DOHH2 (cell line): Measurements from ENCODE around the gene EYA2.

Experiments
- H3F3A ChIP-seq: fragments of 200-600 bp; sonication (generic), shearing (Covaris generic); 2 replicates; pipeline ENCODE4 v1.6.0; 2016; ENCODE audit warnings: antibody characterized with exemption, mild to moderate bottlenecking; ENCODE audit not compliant: control insufficient read depth, insufficient read depth
- H3K27ac ChIP-seq: fragments of 200-600 bp; sonication (generic); 2 replicates; pipeline ENCODE4 v1.5.1; 2014; ENCODE audit warnings: low read depth, mild to moderate bottlenecking, low read length, moderate library complexity
- H3K27me3 ChIP-seq: fragments of 200-600 bp; sonication (generic); 2 replicates; pipeline ENCODE4 v1.6.1; 2014; ENCODE audit warnings: mild to moderate bottlenecking, low read length, mixed read lengths; ENCODE audit not compliant: control insufficient read depth
- H3K36me3 ChIP-seq: fragments of 200-600 bp; sonication (generic); 2 replicates; pipeline ENCODE4 v1.6.1; 2014; ENCODE audit warnings: mild to moderate bottlenecking, low read length, moderate library complexity, mixed read lengths; ENCODE audit not compliant: control insufficient read depth
- H3K4me1 ChIP-seq: fragments of 200-600 bp; sonication (generic); 2 replicates; pipeline ENCODE4 v1.6.1; 2014; ENCODE audit warnings: mild to moderate bottlenecking, low read length, mixed read lengths; ENCODE audit not compliant: control insufficient read depth
- H3K4me2 ChIP-seq: fragments of 200-600 bp; sonication (generic); 2 replicates; pipeline ENCODE4 v1.6.0; 2014; ENCODE audit warnings: mild to moderate bottlenecking, low read length, moderate library complexity
- H3K4me3 ChIP-seq: fragments of 200-600 bp; sonication (generic); 2 replicates; pipeline ENCODE4 v1.5.1; 2014; ENCODE audit warnings: mild to moderate bottlenecking, low read length, mixed read lengths
- H3K79me2 ChIP-seq: fragments of 200-600 bp; sonication (generic); 2 replicates; pipeline ENCODE4 v1.6.1; 2014; ENCODE audit warnings: mild to moderate bottlenecking, low read length, mixed read lengths; ENCODE audit not compliant: control insufficient read depth
- H3K9me2 ChIP-seq: fragments of 200-600 bp; sonication (generic); replicated peaks from 2 replicates; pipeline ENCODE4 v1.6.1; 2014; ENCODE audit warnings: mild to moderate bottlenecking, low read length, mixed read lengths; ENCODE audit not compliant: control insufficient read depth
- H3K9me3 ChIP-seq: fragments of 200-600 bp; sonication (generic); 2 replicates; pipeline ENCODE4 v1.6.1; 2014; ENCODE audit warnings: antibody characterized with exemption, low read length, mixed read lengths; ENCODE audit not compliant: control insufficient read depth, insufficient read depth
- H4K20me1 ChIP-seq: fragments of 200-600 bp; sonication (generic); 2 replicates; pipeline ENCODE4 v1.6.0; 2014; ENCODE audit warnings: low read depth, mild to moderate bottlenecking, antibody characterized with exemption, low read length, moderate library complexity; ENCODE audit not compliant: control insufficient read depth, insufficient read depth
- EZH2phosphoT487 ChIP-seq: fragments of 200-600 bp; sonication (generic); IDR thresholded peaks from 2 replicates; pipeline ENCODE4 v1.6.1; 2017; ENCODE audit warnings: borderline replicate concordance, mild to moderate bottlenecking, antibody characterized with exemption, low read length, moderate library complexity, mixed read lengths
- TF ChIP-seq, protein P1 (sequence below): fragments of 200-600 bp; sonication (generic); IDR thresholded peaks from one replicate; pipeline ENCODE4 v1.5.1; 2014; ENCODE audit warnings: antibody characterized with exemption, mild to moderate bottlenecking, low read depth, low read length; ENCODE audit not compliant: poor library complexity, severe bottlenecking

Gene EYA2

DNA sequence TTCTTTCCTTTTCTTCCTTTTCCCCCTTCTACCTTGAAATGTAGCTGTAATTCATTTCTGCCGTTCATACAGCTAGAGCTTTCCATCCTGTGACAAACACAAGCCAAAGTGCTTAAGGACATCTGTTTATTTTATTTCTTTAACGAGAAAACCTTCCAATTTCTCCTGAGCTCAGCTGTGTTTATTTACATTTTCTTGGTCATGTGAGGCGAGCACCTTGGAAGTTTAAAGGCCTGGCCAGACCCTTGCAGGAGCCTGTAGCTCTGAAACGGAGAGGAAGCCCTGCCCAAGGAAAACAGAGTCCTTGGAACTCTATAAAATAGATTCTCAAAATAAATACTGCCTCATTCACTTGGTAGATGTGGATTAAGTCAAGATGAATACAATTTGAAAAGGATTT lies 223.1 kb downstream of the EYA2 start:
- no peaks in the 10 kb centered on the region for H4K20me1 ChIP-seq
- no peaks in the 10 kb centered on the region for H3K27me3 ChIP-seq
- H3K9me3 ChIP-seq = no peaks in the 10 kb centered on the region
- H3K9me2 ChIP-seq = no peaks in the 10 kb centered on the region
- H3F3A ChIP-seq = no peaks in the 10 kb centered on the region
- no peak overlapping the region for H3K4me2 ChIP-seq
- TF ChIP-seq, protein P1, sequence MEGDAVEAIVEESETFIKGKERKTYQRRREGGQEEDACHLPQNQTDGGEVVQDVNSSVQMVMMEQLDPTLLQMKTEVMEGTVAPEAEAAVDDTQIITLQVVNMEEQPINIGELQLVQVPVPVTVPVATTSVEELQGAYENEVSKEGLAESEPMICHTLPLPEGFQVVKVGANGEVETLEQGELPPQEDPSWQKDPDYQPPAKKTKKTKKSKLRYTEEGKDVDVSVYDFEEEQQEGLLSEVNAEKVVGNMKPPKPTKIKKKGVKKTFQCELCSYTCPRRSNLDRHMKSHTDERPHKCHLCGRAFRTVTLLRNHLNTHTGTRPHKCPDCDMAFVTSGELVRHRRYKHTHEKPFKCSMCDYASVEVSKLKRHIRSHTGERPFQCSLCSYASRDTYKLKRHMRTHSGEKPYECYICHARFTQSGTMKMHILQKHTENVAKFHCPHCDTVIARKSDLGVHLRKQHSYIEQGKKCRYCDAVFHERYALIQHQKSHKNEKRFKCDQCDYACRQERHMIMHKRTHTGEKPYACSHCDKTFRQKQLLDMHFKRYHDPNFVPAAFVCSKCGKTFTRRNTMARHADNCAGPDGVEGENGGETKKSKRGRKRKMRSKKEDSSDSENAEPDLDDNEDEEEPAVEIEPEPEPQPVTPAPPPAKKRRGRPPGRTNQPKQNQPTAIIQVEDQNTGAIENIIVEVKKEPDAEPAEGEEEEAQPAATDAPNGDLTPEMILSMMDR = no peak
- no peak for TF ChIP-seq EZH2phosphoT487
- H3K4me3 ChIP-seq = no peak overlapping the region
- no peaks in the 10 kb centered on the region for H3K79me2 ChIP-seq
- H3K27ac ChIP-seq = no peak overlapping the region
- no peaks in the 10 kb centered on the region for H3K36me3 ChIP-seq
- H3K4me1 ChIP-seq = no peaks in the 10 kb centered on the region

DNA sequence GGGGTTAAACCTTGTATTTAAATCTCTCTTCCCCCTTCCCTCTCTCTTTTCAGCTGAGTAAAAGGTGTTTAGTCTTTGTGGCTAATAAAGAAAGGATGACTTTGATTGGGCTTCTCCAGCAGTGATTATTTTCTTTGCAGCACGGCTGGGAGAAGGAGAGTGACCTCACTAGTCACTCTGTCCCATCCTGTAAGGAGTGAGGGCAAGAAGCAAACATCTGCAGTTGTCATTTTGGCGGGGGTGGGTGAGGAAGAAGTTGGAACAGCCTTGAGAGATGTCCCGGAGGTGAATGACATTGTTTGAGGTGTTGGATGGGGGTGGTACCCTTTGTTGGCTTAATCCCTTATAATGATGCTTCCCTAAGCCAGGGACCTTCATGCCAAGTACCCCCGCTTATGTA lies 223.6 kb downstream of the EYA2 start:
- H3K36me3 ChIP-seq = no peaks in the 10 kb centered on the region
- TF ChIP-seq EZH2phosphoT487 = no peak
- TF ChIP-seq, protein P1 = no peak
- no peaks in the 10 kb centered on the region for H4K20me1 ChIP-seq
- no peaks in the 10 kb centered on the region for H3K27me3 ChIP-seq
- H3K79me2 ChIP-seq = no peaks in the 10 kb centered on the region
- no peaks in the 10 kb centered on the region for H3K9me3 ChIP-seq
- H3K9me2 ChIP-seq = no peaks in the 10 kb centered on the region
- no peaks in the 10 kb centered on the region for H3K4me1 ChIP-seq
- no peak overlapping the region for H3K4me3 ChIP-seq
- H3K27ac ChIP-seq = no peak overlapping the region
- no peaks in the 10 kb centered on the region for H3F3A ChIP-seq
- no peak overlapping the region for H3K4me2 ChIP-seq

DNA sequence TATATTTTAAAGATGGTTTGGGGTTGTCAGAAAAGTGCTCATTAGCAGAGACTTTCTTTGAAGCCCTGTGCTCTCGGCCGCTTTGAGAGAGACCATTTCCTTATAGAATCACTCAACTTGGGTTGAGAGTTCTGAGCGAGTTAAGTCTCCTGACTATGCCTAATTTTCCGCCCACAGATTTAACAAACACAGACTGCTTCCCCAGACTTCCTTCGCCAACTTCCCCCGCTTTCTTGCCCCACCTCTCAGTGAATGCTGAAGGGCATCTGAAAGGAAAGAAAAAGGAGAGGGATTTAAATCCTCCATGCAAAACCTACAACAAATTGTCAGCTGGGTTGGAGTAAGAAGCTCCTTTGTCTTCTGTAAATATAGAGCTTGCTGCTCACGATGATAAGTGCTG lies 224.0 kb downstream of the EYA2 start:
- TF ChIP-seq, protein P1 = no peak
- TF ChIP-seq EZH2phosphoT487 = no peak
- Histone ChIP-seq H3K27me3 (no peaks in the 10 kb centered on the region), H3K4me3 (no peak overlapping the region), H3K9me2 (no peaks in the 10 kb centered on the region), H3K9me3 (no peaks in the 10 kb centered on the region), H3K4me2 (no peak overlapping the region), H3F3A (no peaks in the 10 kb centered on the region), H3K36me3 (no peaks in the 10 kb centered on the region), H4K20me1 (no peaks in the 10 kb centered on the region), H3K27ac (no peak overlapping the region), H3K4me1 (no peaks in the 10 kb centered on the region), H3K79me2 (no peaks in the 10 kb centered on the region)

DNA sequence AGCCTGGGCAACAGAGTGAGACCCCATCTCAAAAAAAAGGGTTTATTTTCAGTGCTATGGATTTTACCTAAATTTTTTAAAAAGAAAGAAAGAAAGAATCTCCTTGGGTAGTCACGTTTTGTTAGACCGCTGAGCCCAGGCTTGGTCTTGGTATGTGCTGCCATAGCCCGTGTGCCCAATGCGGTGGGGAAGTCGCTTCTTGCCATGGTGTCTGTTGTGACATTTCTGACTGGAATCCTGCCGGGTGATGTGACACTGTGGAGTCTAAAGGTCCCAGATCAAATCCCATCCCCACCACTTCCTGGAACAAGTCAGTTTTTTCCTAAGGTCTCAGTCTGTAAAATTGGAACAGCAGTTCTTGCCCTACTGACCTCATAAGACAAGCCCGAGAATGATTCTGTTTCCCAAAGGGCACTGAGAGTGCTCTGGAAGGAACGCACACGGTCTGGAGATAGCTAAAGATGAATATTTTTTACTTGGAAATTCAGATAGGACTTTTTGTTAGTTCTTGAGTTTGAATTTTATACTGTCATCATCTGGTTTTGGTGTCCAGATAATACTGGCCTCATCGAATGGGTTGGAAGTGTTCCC lies 225.8 kb downstream of the EYA2 start:
- H3K79me2 ChIP-seq = no peaks in the 10 kb centered on the region
- no peaks in the 10 kb centered on the region for H3F3A ChIP-seq
- no peak overlapping the region for H3K4me3 ChIP-seq
- no peaks in the 10 kb centered on the region for H3K4me1 ChIP-seq
- no peaks in the 10 kb centered on the region for H4K20me1 ChIP-seq
- no peaks in the 10 kb centered on the region for H3K36me3 ChIP-seq
- no peaks in the 10 kb centered on the region for H3K9me3 ChIP-seq
- H3K4me2 ChIP-seq = no peak overlapping the region
- H3K9me2 ChIP-seq = no peaks in the 10 kb centered on the region
- H3K27me3 ChIP-seq = no peaks in the 10 kb centered on the region
- H3K27ac ChIP-seq = no peak overlapping the region
- no peak for TF ChIP-seq EZH2phosphoT487
- TF ChIP-seq, protein P1 = no peak
